Bone marrow (tissue), 2 donors: ENCODE measurements around the gene GPR137B.
"Not testable (repeated sequence)": the region's sequence is repeated elsewhere in the genome, so short reads cannot be mapped to it uniquely, and the experiment has no call there.

Experiments
- DNase-seq, 2 donors: peaks; one replicate each; lab custom pipeline; 2025; lab: John Stamatoyannopoulos, UW

The GPR137B gene

DNA sequence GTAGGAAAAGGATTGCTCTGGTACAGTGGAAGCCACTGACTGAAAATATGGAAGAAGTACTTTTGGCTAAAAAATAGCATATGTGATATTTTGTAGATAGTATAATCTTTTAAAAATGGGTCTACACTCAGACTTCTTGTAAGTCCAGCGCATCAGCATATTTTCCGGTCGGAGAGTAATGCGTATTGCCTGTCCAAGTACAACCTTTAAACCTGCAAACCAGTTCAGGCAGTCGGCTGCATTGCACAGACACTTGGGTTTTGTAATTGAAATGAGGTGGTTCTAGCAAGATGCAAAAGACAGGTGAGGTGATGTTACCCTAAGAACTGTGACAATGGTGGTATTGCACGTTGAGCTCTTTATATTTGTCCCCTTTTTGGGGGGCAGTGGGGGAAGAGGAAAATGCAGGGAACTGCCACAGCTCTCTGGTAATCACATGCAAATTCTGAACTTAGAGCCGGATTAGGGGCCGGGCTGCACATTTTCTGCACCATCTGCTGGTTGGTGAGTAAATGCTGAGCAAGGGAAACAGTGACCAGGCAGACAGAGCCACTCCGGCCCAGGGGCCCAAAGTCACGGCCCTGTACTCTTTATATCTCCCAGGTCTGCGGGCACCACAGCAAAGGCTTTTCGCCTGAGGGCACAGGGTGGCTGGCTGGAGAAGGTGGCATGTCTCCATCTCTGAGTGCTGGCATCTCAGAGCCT, 2.3 kb downstream of the GPR137B start:
- no peak for DNase-seq

GRCh38 chr1:236147068-236147467, 4.7 kb downstream of the GPR137B start:
- DNase-seq, result no peak

GRCh38 chr1:236147521-236148469, 5.5 kb downstream of the GPR137B start:
- DNase-seq, result no peak

DNA sequence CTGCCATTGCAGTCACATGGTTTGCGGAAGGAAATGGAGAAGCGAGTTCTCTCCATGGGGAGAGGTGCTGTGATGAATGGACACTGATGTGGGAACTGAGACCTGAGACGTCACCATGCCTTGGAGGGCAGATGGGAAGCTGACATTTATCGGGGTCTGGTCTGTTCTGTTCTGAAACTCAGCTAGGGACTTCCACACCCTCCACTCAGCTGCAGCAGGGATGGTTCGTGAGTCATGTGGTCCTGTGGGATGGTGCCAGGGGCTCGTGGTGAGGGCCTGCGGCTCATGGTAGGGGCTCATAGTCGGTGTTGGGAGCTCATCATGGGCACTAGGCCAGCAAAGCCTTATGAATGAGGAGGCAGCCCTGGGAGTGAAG, 6.1 kb downstream of the GPR137B start:
- DNase-seq, result no peak

GRCh38 chr1:236149003-236149595, 6.8 kb downstream of the GPR137B start:
- no peak for DNase-seq

DNA sequence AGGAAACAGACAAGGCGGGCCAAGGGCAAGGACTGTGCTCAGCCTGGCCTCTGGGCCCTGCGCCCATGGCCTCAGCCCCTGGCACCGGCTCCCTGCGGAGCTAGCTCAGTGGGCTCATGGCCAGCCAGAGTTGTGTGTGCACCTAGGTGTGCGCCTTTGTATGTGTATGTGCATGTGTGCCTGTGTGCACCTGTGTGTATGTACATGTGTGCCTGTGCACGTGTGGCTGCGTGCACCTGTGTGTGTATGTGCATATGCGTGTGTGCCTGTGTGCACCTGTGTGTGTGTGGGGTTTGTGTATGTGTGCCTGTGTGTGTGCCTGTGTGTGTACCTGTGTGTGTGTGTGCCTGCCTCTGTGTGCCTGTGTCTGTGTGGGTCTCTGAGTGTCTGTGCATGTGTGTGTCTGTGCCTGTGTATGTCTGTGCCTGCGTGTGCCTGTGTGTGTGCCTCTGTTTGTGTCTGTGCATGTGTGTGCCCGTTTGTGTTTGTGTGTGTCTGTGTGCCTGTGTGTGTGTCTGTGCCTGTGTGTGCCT, 7.4 kb downstream of the GPR137B start:
- no peak for DNase-seq

DNA sequence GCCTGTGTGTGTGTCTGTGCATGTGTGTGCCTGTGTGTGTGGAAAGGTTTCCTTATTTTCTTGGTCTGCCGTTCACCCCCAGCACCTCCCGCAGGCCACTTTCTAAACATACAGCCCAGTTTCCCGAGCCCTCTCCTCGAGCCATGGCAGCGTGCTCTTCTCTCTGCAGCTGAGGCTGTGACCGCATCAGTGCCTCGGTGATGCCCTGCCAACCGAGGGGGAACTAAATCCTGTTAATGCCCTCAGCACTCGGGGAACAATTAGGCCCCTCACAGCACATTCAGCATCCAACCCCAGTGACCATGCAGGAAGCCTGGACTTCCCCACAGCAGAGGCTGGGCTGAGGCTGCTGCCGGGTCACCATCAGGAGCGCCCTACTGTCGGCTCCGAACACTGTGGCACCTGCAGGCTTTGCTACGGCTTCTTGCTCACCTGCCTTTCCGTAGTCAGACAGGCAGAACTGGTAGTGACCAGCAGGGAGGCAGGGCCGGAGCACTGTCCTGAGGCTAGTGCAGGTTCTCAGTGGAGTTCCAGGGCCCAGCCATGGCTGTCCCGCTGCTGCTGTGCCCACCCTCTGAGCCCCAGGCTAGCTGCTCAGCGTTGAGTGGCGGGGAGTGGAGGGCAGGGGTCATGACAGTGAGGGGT, 8.1 kb downstream of the GPR137B start:
- DNase-seq, result no peak

DNA sequence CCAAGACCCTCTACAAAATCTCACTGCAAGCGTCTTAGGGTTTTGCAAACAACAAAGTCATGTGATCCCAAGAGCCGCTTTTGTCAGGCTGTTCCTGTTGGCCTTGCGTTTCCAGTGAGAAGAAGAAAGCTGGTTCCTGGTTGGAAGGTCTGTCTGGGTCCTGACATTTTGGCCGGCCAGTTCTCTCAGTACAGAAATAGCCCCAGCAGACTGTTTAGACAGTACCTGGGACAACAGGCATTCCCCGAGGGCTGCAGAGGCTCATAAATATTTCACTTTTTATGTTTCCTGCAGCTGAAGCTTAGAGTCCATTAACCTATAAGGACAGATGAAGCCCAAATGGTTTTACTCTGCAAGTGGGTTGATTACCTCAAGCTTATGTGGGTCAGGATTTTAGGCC, 8.6 kb downstream of the GPR137B start:
- DNase-seq, result no peak

- no peak for DNase-seq
These were observed 9.5 kb downstream of the GPR137B start for GRCh38 chr1:236151739-236152424.

DNA sequence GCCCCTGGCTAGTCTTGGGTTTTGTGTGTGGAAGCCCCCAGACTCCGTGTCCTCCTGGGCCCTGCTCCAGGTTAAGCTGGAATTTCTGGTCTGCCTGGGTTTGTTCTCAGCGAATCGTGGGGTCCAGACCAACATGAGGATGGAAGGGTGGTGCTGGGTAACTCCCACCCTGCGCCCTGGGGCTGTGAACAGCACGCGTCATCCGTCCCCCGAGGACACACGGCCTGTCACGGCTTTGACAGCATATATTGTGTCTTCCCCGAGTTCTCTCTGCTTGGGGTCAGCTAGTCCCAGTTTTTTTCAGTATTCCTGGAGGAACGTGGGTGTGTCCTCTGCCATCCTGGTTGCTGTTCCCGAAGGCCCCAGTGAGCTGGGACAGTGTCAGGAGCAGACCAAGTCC, 11.8 kb downstream of the GPR137B start:
- no peak for DNase-seq

- no peak for DNase-seq
These were observed 12.5 kb downstream of the GPR137B start for GRCh38 chr1:236154671-236155398.

- DNase-seq, result no peak
These were observed 13.0 kb downstream of the GPR137B start for GRCh38 chr1:236155399-236155767.

GRCh38 chr1:236155841-236156503, 13.6 kb downstream of the GPR137B start:
- DNase-seq, result no peak

GRCh38 chr1:236156512-236157208, 14.3 kb downstream of the GPR137B start:
- no peak for DNase-seq

DNA sequence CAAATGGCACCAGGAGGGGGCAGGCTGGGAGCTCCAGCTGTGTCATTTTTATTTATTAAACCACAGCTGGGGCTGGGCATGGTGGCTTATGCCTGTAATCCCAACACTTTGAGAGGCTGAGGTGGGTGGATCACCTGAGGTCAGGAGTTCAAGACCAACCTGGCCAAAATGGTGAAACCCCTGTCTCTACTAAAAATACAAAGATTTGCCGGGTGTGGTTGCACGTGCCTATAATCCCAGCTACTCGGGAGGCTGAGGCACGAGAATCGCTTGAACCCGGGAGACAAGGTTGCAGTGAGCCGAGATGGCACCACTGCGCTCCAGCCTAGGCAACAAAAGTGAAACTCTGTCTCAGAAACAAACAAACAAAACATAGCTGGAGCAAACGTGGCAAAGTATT, 15.7 kb downstream of the GPR137B start:
- not testable (repeated sequence) for DNase-seq

- DNase-seq, result no peak
These were observed 16.4 kb downstream of the GPR137B start for GRCh38 chr1:236158719-236159118.

DNA sequence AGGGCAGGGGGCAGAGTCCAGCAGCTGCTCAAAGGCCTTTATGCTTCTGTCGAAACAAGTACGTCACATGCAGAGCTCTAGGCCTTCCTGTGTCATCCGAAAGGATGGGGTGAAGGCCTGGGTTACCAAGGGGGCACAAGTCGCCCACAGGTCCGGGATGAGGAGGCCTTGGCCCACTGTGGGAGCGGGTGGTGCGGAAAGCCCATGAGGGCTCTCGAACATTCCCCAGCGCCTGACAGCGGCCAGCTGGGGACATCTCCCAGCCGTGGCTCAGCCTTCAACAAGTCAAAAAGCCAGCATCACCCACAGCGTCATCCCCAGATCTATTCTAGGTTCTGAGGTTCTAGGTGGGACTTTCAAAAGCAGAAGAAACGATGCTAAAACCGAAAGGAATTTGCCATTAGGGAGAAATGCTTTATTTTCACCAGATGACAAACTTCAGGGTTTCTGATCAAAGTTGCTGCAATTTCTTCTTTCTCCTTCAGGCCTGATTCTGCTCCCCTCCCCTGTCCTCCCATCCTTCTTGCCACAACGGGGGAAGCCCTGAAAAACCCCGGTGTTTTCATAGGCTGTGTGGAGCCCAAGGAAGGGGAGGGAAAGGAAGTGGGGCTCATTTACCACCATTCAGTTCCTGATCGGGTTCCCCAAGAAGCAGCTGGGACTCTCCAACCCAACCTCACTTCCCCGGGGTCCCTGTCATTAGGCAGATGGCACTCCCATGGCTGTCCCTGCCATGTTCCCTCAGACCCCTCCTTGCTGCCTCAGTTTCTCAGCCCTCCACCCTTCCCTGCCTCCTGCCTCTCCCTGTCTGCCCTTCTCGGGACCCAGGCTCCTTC, 17.6 kb downstream of the GPR137B start:
- no peak for DNase-seq

- no peak for DNase-seq
These were observed 18.3 kb downstream of the GPR137B start for GRCh38 chr1:236160540-236161127.
